ENCODE measurements around the gene MYO18B.

- no peak for TF ChIP-seq CTCF (conservative IDR thresholded peaks at IDR 0.05 in 1 of 2, IDR thresholded peaks at IDR 0.05 in 1 of 2; ENCODE audit: extremely low read depth in 1 of 2, insufficient read depth in 1 of 2, low read depth in 1 of 2, low read length in 2 of 2)
- no peak for TF ChIP-seq EZH2 (IDR thresholded peaks at IDR 0.05; ENCODE audit: borderline replicate concordance, low read length)
These were observed 39.8 kb downstream of the MYO18B start for GRCh38 chr22:25781801-25782200.

Measured in mammary epithelial cell (primary cell).